A549 (cell line): ENCODE data around the gene MIB2. TPM values are rescaled to one million over a fixed set of nuclear protein-coding genes. Genes with fewer than 3 reads are reported as not detected.
A peak's percentile ranks its signal among the peaks of the same experiment; 100 is the strongest.

Source experiments
- ATAC-seq, 2 experiments: fragments of 200-7000 bp in 1 of 2; fragments of >200 bp in 1 of 2; cut with Nextera tagmentation in 1 of 2; cut with Tn5 transposase in 1 of 2; 3 replicates each; pipeline versions ENCODE4 v1.8.0 to v1.9.1; 2018 to 2020; ENCODE audit warnings: mild to moderate bottlenecking in 1 of 2, moderate library complexity in 1 of 2
- CTCF ChIA-PET: fragments of 300-600 bp; sonication (Branson Sonifier 250); formaldehyde crosslinking; extraction: SDS; loops from one replicate; lab custom pipeline; 2021; ENCODE audit warnings: antibody characterized with exemption, inconsistent platforms; lab: Yijun Ruan, JAX
- POLR2A ChIA-PET: fragments of 350-600 bp; formaldehyde crosslinking; extraction: SDS; loops from one replicate; lab custom pipeline; 2021; ENCODE audit warnings: antibody characterized with exemption, inconsistent platforms; lab: Yijun Ruan, JAX
- DNase-seq, 2 experiments: peaks; one replicate each; pipeline versions ENCODE4 v3.0.0 to v3.0.0-alpha.2; 2011 to 2016; ENCODE audit warnings: low read depth in 1 of 2, low spot score in 1 of 2
- FAIRE-seq: peaks from 2 replicates; lab custom pipeline; 2011; peaks lifted over from hg19 to GRCh38; lab: Jason Lieb, UNC
- H3K27ac ChIP-seq, 2 experiments: fragments of >200 bp; sonication (Bioruptor Twin); formaldehyde crosslinking; 3 replicates each; pipeline ENCODE4 v1.5.1; 2016 to 2017
- H3K4me1 ChIP-seq: fragments of >200 bp; sonication (Bioruptor Twin); formaldehyde crosslinking; 3 replicates; pipeline ENCODE4 v1.6.1; 2016
- H3K4me2 ChIP-seq: fragments of >200 bp; sonication (Bioruptor Twin); formaldehyde crosslinking; 3 replicates; pipeline ENCODE4 v1.6.1; 2016
- H3K4me3 ChIP-seq: fragments of >200 bp; sonication (Bioruptor Twin); formaldehyde crosslinking; 3 replicates; pipeline ENCODE4 v1.5.1; 2016
- H3K9me3 ChIP-seq: fragments of >200 bp; sonication (Bioruptor Twin); formaldehyde crosslinking; 3 replicates; pipeline ENCODE4 v1.6.1; 2016
- BCL3 ChIP-seq: fragments of >200 bp; sonication (Bioruptor Twin); formaldehyde crosslinking; IDR thresholded peaks from 3 replicates; pipeline ENCODE4 v1.6.1; 2016
- BHLHE40 ChIP-seq: IDR thresholded peaks from 2 replicates; pipeline ENCODE4 v1.6.1; 2012; ENCODE audit warnings: low read depth, low read length, inconsistent platforms
- CBX8 ChIP-seq: fragments of 200-600 bp; sonication (generic); IDR thresholded peaks from 2 replicates; pipeline ENCODE4 v1.6.1; 2016
- CEBPB ChIP-seq, 2 experiments: fragments of >200 bp in 1 of 2; sonication (Bioruptor Twin) in 1 of 2; formaldehyde crosslinking in 1 of 2; IDR thresholded peaks; 2 replicates each; pipeline ENCODE4 v1.6.1; 2012 to 2016
- EP300 ChIP-seq, 2 experiments: fragments of >200 bp; sonication (Bioruptor Twin); formaldehyde crosslinking; IDR thresholded peaks; 2 replicates in 1 of 2; 3 replicates in 1 of 2; pipeline ENCODE4 v1.6.1; 2016 to 2017
- FOSB ChIP-seq: fragments of 250-450 bp; sonication (Bioruptor Pico); IDR thresholded peaks from 2 replicates; pipeline ENCODE4 v1.5.0; 2020; ENCODE audit warnings: mild to moderate bottlenecking, moderate library complexity
- FOSL2 ChIP-seq, 2 experiments: fragments of 450-650 bp in 1 of 2; fragments of >200 bp in 1 of 2; sonication (Bioruptor Twin) in 1 of 2; formaldehyde crosslinking; IDR thresholded peaks; 2 replicates each; pipeline versions ENCODE4 v1.5.0 to v1.6.1; 2016 to 2020; ENCODE audit warnings: mild to moderate bottlenecking in 1 of 2, moderate library complexity in 1 of 2
- FOXS1 ChIP-seq: fragments of 250-450 bp; sonication (Bioruptor Pico); IDR thresholded peaks from 2 replicates; pipeline ENCODE4 v1.5.0; 2020; ENCODE audit warnings: mild to moderate bottlenecking, moderate library complexity
- GATA3 ChIP-seq: IDR thresholded peaks from 2 replicates; pipeline ENCODE4 v1.6.1; 2012; ENCODE audit warnings: borderline replicate concordance
- HMGXB4 ChIP-seq: fragments of 250-450 bp; sonication (Bioruptor Pico); IDR thresholded peaks from 2 replicates; pipeline ENCODE4 v1.5.0; 2021; ENCODE audit warnings: mild to moderate bottlenecking, moderate library complexity, borderline replicate concordance
- HOXB13 ChIP-seq: fragments of 250-450 bp; sonication (Bioruptor Pico); IDR thresholded peaks from 2 replicates; pipeline ENCODE4 v1.5.0; 2020; ENCODE audit warnings: low read depth, mild to moderate bottlenecking, moderate library complexity
- HOXB5 ChIP-seq: fragments of 250-450 bp; sonication (Bioruptor Pico); IDR thresholded peaks from 2 replicates; pipeline ENCODE4 v1.5.0; 2020; ENCODE audit warnings: mild to moderate bottlenecking, moderate library complexity
- JUN ChIP-seq, 2 experiments: fragments of >200 bp; sonication (Bioruptor Twin); formaldehyde crosslinking; IDR thresholded peaks; 2 replicates in 1 of 2; 3 replicates in 1 of 2; pipeline ENCODE4 v1.6.1; 2016 to 2017
- JUNB ChIP-seq: fragments of >200 bp; sonication (Bioruptor Twin); formaldehyde crosslinking; IDR thresholded peaks from 2 replicates; pipeline ENCODE4 v1.6.1; 2016
- KDM1A ChIP-seq: fragments of 200-600 bp; sonication (generic); IDR thresholded peaks from 2 replicates; pipeline ENCODE4 v1.6.1; 2016; ENCODE audit warnings: low read depth, mild to moderate bottlenecking
- KDM5A ChIP-seq: fragments of 200-600 bp; sonication (generic); IDR thresholded peaks from 2 replicates; pipeline ENCODE4 v1.6.1; 2016; ENCODE audit warnings: antibody characterized with exemption, mild to moderate bottlenecking
- MAFK ChIP-seq: fragments of 450-650 bp; IDR thresholded peaks from 2 replicates; pipeline ENCODE4 v1.6.1; 2014; ENCODE audit not compliant: partially characterized antibody
- MAZ ChIP-seq: fragments of 150-350 bp; IDR thresholded peaks from 2 replicates; pipeline ENCODE4 v1.6.1; 2014; ENCODE audit warnings: antibody characterized with exemption, low read depth, low read length, borderline replicate concordance
- MYC ChIP-seq: IDR thresholded peaks from 2 replicates; pipeline ENCODE4 v1.6.1; 2012; ENCODE audit warnings: mild to moderate bottlenecking, inconsistent platforms, low read length, improper control_type of control experiment, borderline replicate concordance
- NFE2L2 ChIP-seq: fragments of 150-350 bp; conservative IDR thresholded peaks from 2 replicates; pipeline ENCODE4 v1.6.1; 2014; ENCODE audit warnings: low read length
- NPAS2 ChIP-seq: fragments of 250-450 bp; sonication (Bioruptor Pico); IDR thresholded peaks from 2 replicates; pipeline ENCODE4 v1.8.0; 2022; ENCODE audit warnings: mild to moderate bottlenecking, moderate library complexity, borderline replicate concordance
- PHF8 ChIP-seq: fragments of 200-600 bp; sonication (generic); IDR thresholded peaks from 2 replicates; pipeline ENCODE4 v1.6.1; 2016; ENCODE audit warnings: low read depth, mild to moderate bottlenecking, antibody characterized with exemption, moderate library complexity, borderline replicate concordance
- RARB ChIP-seq: fragments of 250-450 bp; sonication (Bioruptor Pico); IDR thresholded peaks from 2 replicates; pipeline ENCODE4 v1.8.0; 2021; ENCODE audit warnings: mild to moderate bottlenecking, moderate library complexity
- RNF2 ChIP-seq: fragments of 200-600 bp; sonication (generic); IDR thresholded peaks from 2 replicates; pipeline ENCODE4 v1.6.1; 2016; ENCODE audit warnings: low read depth, mild to moderate bottlenecking, antibody characterized with exemption, moderate library complexity, borderline replicate concordance
- ZC3H11A ChIP-seq: fragments of 450-650 bp; IDR thresholded peaks from 2 replicates; pipeline ENCODE4 v1.6.1; 2014; ENCODE audit warnings: antibody characterized with exemption, mild to moderate bottlenecking
- ZFP36 ChIP-seq: fragments of 450-650 bp; IDR thresholded peaks from 2 replicates; pipeline ENCODE4 v1.6.1; 2014; ENCODE audit warnings: borderline replicate concordance; ENCODE audit not compliant: partially characterized antibody
- ZNF302 ChIP-seq: fragments of 250-450 bp; sonication (Bioruptor Pico); IDR thresholded peaks from 2 replicates; pipeline ENCODE4 v1.9.0; 2021; ENCODE audit warnings: inconsistent platforms, mild to moderate bottlenecking, moderate library complexity
- WGBS: methylation state at CpG from one replicate; pipeline ENCODE4 v1.1.6; 2017; ENCODE audit errors: missing lambda C conversion rate; 5-methylcytosine and 5-hydroxymethylcytosine counted together
- polyA plus RNA-seq, 4 experiments: library from polyadenylated mRNA; depleted of rRNA in 3 of 4; stranded (reverse); fragments of >200 nt; fragmentation: RNase III in 1 of 4; extraction: RNeasy Plus Mini Kit Qiagen cat#74134 plus additional on column Dnase treatment in 1 of 4; gene quantifications; 2 replicates in 3 of 4; 3 replicates in 1 of 4; pipeline ENCODE4 v1.2.3, GENCODE V29; 2011 to 2017
- TF ChIP-seq, protein P1 (sequence below): fragments of 450-650 bp; IDR thresholded peaks from 2 replicates; pipeline ENCODE4 v1.6.1; 2014; ENCODE audit warnings: antibody characterized with exemption
- TF ChIP-seq, protein P2 (sequence below): IDR thresholded peaks from 2 replicates; pipeline ENCODE4 v1.6.1; 2012; ENCODE audit warnings: low read depth, borderline replicate concordance
- TF ChIP-seq, protein P3 (sequence below): fragments of >200 bp; sonication (Bioruptor Twin); formaldehyde crosslinking; IDR thresholded peaks from 2 replicates; pipeline ENCODE4 v1.6.1; 2016
- TF ChIP-seq, protein P4 (sequence below): IDR thresholded peaks from 2 replicates; pipeline ENCODE4 v1.6.1; 2012

MIB2 gene
- polyA plus RNA-seq, 2 of the 4 experiments (the other 2 are of a cell fraction): 5.1 to 20.0 TPM

DNA sequence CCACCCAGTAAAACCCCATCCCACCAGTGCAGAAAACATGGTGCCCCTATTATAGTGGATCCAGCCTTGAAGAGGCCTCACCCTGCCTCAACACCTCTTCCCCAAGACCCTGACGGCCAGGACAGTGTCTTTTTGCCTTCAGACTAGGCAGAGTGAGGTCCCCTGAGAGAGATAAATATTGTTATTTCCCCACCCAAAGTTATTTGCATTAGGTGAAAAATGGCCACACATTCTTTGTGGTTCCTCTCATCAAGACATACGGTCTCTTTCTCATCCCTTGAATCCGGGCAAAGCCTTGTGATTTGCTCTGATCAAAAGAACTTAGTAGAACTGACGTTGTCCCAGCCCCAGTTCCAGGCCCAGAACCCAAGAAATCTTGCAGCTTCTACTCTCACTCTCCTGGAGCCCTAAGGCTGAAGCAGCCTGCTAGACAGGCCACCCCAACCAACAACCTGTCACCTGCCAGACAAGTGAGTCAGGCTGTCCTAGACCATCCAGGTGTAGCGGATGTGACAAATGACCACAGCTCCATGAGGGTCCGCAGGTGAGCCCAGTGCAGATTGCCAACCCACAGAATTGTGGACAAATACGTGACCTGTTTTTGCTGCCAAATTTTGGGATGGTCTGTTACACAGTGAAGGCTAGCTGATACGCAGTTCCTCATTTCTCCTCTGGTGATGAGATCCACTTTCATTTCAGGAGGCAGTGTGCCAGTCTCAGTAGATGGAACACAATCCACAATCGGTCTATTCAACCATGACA, 32.5 kb upstream of the MIB2 start:
- peak; percentile 33 to 50; a peak in 3 of 6 replicates for ATAC-seq
- ChIA-PET POLR2A (no interaction called here), CTCF (interaction anchor here (1.4 to 1.5 kb wide), 2 partner anchors 15 to 141 kb away, joined by 3 to 4 read pairs; no protein-coding TSS in a partner anchor)

GRCh38 chr1:1583347-1584010, 31.8 kb upstream of the MIB2 start:
- no peak for FAIRE-seq
- WGBS: 82% methylated on average over 19 of the region's 23 CpGs
- POLR2A ChIA-PET: no interaction called here

More for the DNA sequence above, 32.5 kb upstream of the MIB2 start:
- 42% methylated on average over 8 of the region's 9 CpGs for WGBS
- no peaks in the 10 kb centered on the region for H3K9me3 ChIP-seq
- no peak overlapping the region for H3K27ac ChIP-seq
- H3K4me2 ChIP-seq: no peak overlapping the region
- DNase-seq: no peak
- no peak overlapping the region for H3K4me3 ChIP-seq
- no peak for FAIRE-seq
- H3K4me1 ChIP-seq: no peaks in the 10 kb centered on the region
- no peak for TF ChIP-seq FOXS1 (CRISPR knock-in tag)
- no peak for TF ChIP-seq PHF8
- TF ChIP-seq, protein P1, sequence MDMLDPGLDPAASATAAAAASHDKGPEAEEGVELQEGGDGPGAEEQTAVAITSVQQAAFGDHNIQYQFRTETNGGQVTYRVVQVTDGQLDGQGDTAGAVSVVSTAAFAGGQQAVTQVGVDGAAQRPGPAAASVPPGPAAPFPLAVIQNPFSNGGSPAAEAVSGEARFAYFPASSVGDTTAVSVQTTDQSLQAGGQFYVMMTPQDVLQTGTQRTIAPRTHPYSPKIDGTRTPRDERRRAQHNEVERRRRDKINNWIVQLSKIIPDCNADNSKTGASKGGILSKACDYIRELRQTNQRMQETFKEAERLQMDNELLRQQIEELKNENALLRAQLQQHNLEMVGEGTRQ: no peak
- no peak for TF ChIP-seq BCL3

GRCh38 chr1:1591452-1591851, 23.8 kb upstream of the MIB2 start:
- ATAC-seq (no peak), FAIRE-seq (no peak), DNase-seq (no peak)
- Histone ChIP-seq H3K27ac (no peak overlapping the region), H3K4me3 (no peak overlapping the region), H3K4me2 (no peak overlapping the region), H3K4me1 (no peaks in the 10 kb centered on the region), H3K9me3 (no peaks in the 10 kb centered on the region)
- ChIA-PET CTCF (no interaction called here), POLR2A (no interaction called here)
- 74% methylated on average over 12 of the region's 13 CpGs for WGBS
- no peak for TF ChIP-seq MAFK
- no peak for TF ChIP-seq JUNB
- no peak for TF ChIP-seq FOSL2 (IDR thresholded peaks at IDR 0.05)
- TF ChIP-seq FOSL2 (CRISPR knock-in tag; IDR thresholded peaks at IDR 0.05): no peak
- TF ChIP-seq PHF8: no peak
- TF ChIP-seq, protein P2, sequence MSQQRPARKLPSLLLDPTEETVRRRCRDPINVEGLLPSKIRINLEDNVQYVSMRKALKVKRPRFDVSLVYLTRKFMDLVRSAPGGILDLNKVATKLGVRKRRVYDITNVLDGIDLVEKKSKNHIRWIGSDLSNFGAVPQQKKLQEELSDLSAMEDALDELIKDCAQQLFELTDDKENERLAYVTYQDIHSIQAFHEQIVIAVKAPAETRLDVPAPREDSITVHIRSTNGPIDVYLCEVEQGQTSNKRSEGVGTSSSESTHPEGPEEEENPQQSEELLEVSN: no peak
- TF ChIP-seq NPAS2 (CRISPR knock-in tag): no peak
- no peak for TF ChIP-seq HMGXB4 (CRISPR knock-in tag)
- TF ChIP-seq, protein P3, sequence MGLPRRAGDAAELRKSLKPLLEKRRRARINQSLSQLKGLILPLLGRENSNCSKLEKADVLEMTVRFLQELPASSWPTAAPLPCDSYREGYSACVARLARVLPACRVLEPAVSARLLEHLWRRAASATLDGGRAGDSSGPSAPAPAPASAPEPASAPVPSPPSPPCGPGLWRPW: no peak
- TF ChIP-seq NFE2L2: no peak
- TF ChIP-seq, protein P4, sequence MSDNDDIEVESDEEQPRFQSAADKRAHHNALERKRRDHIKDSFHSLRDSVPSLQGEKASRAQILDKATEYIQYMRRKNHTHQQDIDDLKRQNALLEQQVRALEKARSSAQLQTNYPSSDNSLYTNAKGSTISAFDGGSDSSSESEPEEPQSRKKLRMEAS: no peak
- no peak for TF ChIP-seq RARB (CRISPR knock-in tag)
- TF ChIP-seq ZC3H11A: no peak

More at GRCh38 chr1:1583347-1584010, 31.8 kb upstream of the MIB2 start:
- H3K4me1 ChIP-seq: no peaks in the 10 kb centered on the region
- DNase-seq (no peak), ATAC-seq (peak; percentile 30 to 43; a peak in 3 of 6 replicates)
- no peak overlapping the region for H3K27ac ChIP-seq
- H3K9me3 ChIP-seq: no peaks in the 10 kb centered on the region
- CTCF ChIA-PET: interaction anchor here (1.4 to 1.5 kb wide), 2 partner anchors 14 to 142 kb away, joined by 3 to 4 read pairs; no protein-coding TSS in a partner anchor
- TF ChIP-seq MYC: no peak
- no peak for TF ChIP-seq BHLHE40
- TF ChIP-seq RNF2: no peak
- TF ChIP-seq GATA3: no peak
- no peak for TF ChIP-seq MAZ
- TF ChIP-seq JUN (IDR thresholded peaks at IDR 0.05): no peak
- TF ChIP-seq CBX8: no peak
- TF ChIP-seq, protein P2: no peak
- TF ChIP-seq, protein P4: no peak
- no peak for TF ChIP-seq KDM1A
- TF ChIP-seq FOSB (CRISPR knock-in tag): no peak
- TF ChIP-seq ZNF302 (CRISPR knock-in tag): no peak
- no peak for TF ChIP-seq KDM5A
- TF ChIP-seq CEBPB (IDR thresholded peaks at IDR 0.05): no peak
- no peak for TF ChIP-seq HOXB13 (CRISPR knock-in tag)
- TF ChIP-seq RARB (CRISPR knock-in tag): no peak
- TF ChIP-seq EP300 (IDR thresholded peaks at IDR 0.05): no peak
- no peak for TF ChIP-seq HOXB5 (CRISPR knock-in tag)
- TF ChIP-seq NPAS2 (CRISPR knock-in tag): no peak
- no peak for TF ChIP-seq ZFP36
- no peak overlapping the region for H3K4me2 ChIP-seq
- H3K4me3 ChIP-seq: no peak overlapping the region
